ENCODE results near the gene RUNDC1.
A peak's percentile ranks its signal among the peaks of the same experiment; 100 is the strongest.

RUNDC1 gene

GRCh38 chr17:42969001-42969581 lies 11.3 kb upstream of the RUNDC1 start (continued):
- TF ChIP-seq EGR2 (tag by site-specific recombination; IDR thresholded peaks at IDR 0.05; ENCODE audit: low read depth) (no peak), ZNF416 (tag by site-specific recombination; IDR thresholded peaks at IDR 0.05) (no peak), ZNF394 (tag by site-specific recombination; IDR thresholded peaks at IDR 0.05; ENCODE audit: borderline replicate concordance) (no peak; the same call in 1 of the 2 replicates), PRDM6 (tag by site-specific recombination; IDR thresholded peaks at IDR 0.05) (peak; percentile 30; the same call in 1 of the 2 replicates), HOXD13 (CRISPR knock-in tag; IDR thresholded peaks at IDR 0.05; ENCODE audit: borderline replicate concordance) (no peak), ZNF433 (tag by site-specific recombination; IDR thresholded peaks at IDR 0.05; ENCODE audit: low read depth) (no peak), ZNF221 (tag by site-specific recombination; IDR thresholded peaks at IDR 0.05; ENCODE audit: borderline replicate concordance) (no peak), SCRT2 (tag by site-specific recombination; IDR thresholded peaks at IDR 0.05) (peak; percentile 96), ZNF548 (tag by site-specific recombination; IDR thresholded peaks at IDR 0.05) (no peak), ZFP41 (tag by site-specific recombination; IDR thresholded peaks at IDR 0.05; ENCODE audit: borderline replicate concordance) (no peak), ZNF785 (tag by site-specific recombination; IDR thresholded peaks at IDR 0.05) (no peak), ZXDB (tag by site-specific recombination; IDR thresholded peaks at IDR 0.05) (no peak), SALL2 (tag by site-specific recombination; IDR thresholded peaks at IDR 0.05; ENCODE audit: borderline replicate concordance) (no peak), ZNF664 (tag by site-specific recombination; IDR thresholded peaks at IDR 0.05) (0 out of 2 replicates have a peak, but pooled peaks have one; percentile 5), ZBTB8A (tag by site-specific recombination; IDR thresholded peaks at IDR 0.05) (no peak), KLF16 (tag by site-specific recombination; IDR thresholded peaks at IDR 0.05) (no peak), OVOL3 (tag by site-specific recombination; IDR thresholded peaks at IDR 0.05) (no peak), ZNF138 (tag by site-specific recombination; IDR thresholded peaks at IDR 0.05; ENCODE audit: borderline replicate concordance) (no peak), ZNF26 (tag by site-specific recombination; IDR thresholded peaks at IDR 0.05) (no peak), ZNF670 (tag by site-specific recombination; IDR thresholded peaks at IDR 0.05; ENCODE audit: low read depth) (no peak), ZNF561 (tag by site-specific recombination; IDR thresholded peaks at IDR 0.05; ENCODE audit: borderline replicate concordance) (no peak), REPIN1 (tag by site-specific recombination; IDR thresholded peaks at IDR 0.05; ENCODE audit: low read depth) (no peak), ZNF48 (tag by site-specific recombination; IDR thresholded peaks at IDR 0.05) (no peak), ZSCAN5A (tag by site-specific recombination; IDR thresholded peaks at IDR 0.05) (no peak), ZNF558 (tag by site-specific recombination; IDR thresholded peaks at IDR 0.05) (peak; percentile 58; the same call in 1 of the 2 replicates), ZNF560 (tag by site-specific recombination; IDR thresholded peaks at IDR 0.05; ENCODE audit: borderline replicate concordance) (no peak), ZNF677 (tag by site-specific recombination; IDR thresholded peaks at IDR 0.05) (no peak), ZNF404 (tag by site-specific recombination; IDR thresholded peaks at IDR 0.05) (no peak), SP3 (tag by site-specific recombination; IDR thresholded peaks at IDR 0.05) (no peak), ZNF23 (tag by site-specific recombination; IDR thresholded peaks at IDR 0.05; ENCODE audit: borderline replicate concordance) (no peak), ZNF350 (tag by site-specific recombination; IDR thresholded peaks at IDR 0.05) (no peak)
- TF ChIP-seq, protein P1, sequence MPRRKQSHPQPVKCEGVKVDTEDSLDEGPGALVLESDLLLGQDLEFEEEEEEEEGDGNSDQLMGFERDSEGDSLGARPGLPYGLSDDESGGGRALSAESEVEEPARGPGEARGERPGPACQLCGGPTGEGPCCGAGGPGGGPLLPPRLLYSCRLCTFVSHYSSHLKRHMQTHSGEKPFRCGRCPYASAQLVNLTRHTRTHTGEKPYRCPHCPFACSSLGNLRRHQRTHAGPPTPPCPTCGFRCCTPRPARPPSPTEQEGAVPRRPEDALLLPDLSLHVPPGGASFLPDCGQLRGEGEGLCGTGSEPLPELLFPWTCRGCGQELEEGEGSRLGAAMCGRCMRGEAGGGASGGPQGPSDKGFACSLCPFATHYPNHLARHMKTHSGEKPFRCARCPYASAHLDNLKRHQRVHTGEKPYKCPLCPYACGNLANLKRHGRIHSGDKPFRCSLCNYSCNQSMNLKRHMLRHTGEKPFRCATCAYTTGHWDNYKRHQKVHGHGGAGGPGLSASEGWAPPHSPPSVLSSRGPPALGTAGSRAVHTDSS (tag by site-specific recombination; IDR thresholded peaks at IDR 0.05): no peak
- TF ChIP-seq, protein P2, sequence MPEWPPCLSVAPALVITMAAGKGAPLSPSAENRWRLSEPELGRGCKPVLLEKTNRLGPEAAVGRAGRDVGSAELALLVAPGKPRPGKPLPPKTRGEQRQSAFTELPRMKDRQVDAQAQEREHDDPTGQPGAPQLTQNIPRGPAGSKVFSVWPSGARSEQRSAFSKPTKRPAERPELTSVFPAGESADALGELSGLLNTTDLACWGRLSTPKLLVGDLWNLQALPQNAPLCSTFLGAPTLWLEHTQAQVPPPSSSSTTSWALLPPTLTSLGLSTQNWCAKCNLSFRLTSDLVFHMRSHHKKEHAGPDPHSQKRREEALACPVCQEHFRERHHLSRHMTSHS (tag by site-specific recombination; IDR thresholded peaks at IDR 0.05): no peak
- TF ChIP-seq, protein P3, sequence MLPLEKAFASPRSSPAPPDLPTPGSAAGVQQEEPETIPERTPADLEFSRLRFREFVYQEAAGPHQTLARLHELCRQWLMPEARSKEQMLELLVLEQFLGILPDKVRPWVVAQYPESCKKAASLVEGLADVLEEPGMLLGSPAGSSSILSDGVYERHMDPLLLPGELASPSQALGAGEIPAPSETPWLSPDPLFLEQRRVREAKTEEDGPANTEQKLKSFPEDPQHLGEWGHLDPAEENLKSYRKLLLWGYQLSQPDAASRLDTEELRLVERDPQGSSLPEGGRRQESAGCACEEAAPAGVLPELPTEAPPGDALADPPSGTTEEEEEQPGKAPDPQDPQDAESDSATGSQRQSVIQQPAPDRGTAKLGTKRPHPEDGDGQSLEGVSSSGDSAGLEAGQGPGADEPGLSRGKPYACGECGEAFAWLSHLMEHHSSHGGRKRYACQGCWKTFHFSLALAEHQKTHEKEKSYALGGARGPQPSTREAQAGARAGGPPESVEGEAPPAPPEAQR (tag by site-specific recombination; IDR thresholded peaks at IDR 0.05): no peak

Measured in HEK293 (cell line).